HG03520 (cell line): ENCODE measurements around the gene PRR22.

ENCODE experiments used
- ATAC-seq: cut with Tn5 transposase; IDR thresholded peaks from one replicate; pipeline ENCODE4 v1.9.1; 2021; ENCODE audit warnings: mild to moderate bottlenecking, moderate library complexity; ENCODE audit not compliant: unreplicated experiment

The PRR22 gene

GRCh38 chr19:5814123-5814851, 29.7 kb upstream of the PRR22 start:
- no peak for ATAC-seq

- ATAC-seq: no peak
Measured at GRCh38 chr19:5811117-5811516, 26.6 kb upstream of the PRR22 start.

GRCh38 chr19:5809469-5809868, 24.9 kb upstream of the PRR22 start:
- no peak for ATAC-seq

- ATAC-seq: no peak
Measured at GRCh38 chr19:5809053-5809452, 24.5 kb upstream of the PRR22 start.

GRCh38 chr19:5808120-5808816, 23.7 kb upstream of the PRR22 start:
- ATAC-seq: no peak

GRCh38 chr19:5806905-5807304, 22.4 kb upstream of the PRR22 start:
- no peak for ATAC-seq

GRCh38 chr19:5806133-5806489, 21.6 kb upstream of the PRR22 start:
- ATAC-seq: no peak

- ATAC-seq: no peak
Measured at GRCh38 chr19:5805462-5806132, 21.1 kb upstream of the PRR22 start.

- no peak for ATAC-seq
Measured at GRCh38 chr19:5804516-5805461, 20.2 kb upstream of the PRR22 start, which contains the start of gene NRTN. Gene NRTN, plus strand, starts transcription at chr19:5805067. Its CDS starts 19,099 bp downstream, at chr19:5824166.

- ATAC-seq: peak; percentile 77
Measured at GRCh38 chr19:5803752-5804515, 19.4 kb upstream of the PRR22 start.

- no peak for ATAC-seq
Measured at GRCh38 chr19:5803441-5803751, 18.9 kb upstream of the PRR22 start.

GRCh38 chr19:5801796-5802619, 17.5 kb upstream of the PRR22 start:
- ATAC-seq: no peak

- no peak for ATAC-seq
Measured at GRCh38 chr19:5800361-5801270, 16.1 kb upstream of the PRR22 start.

GRCh38 chr19:5799247-5800241, 15.0 kb upstream of the PRR22 start:
- ATAC-seq: no peak

- no peak for ATAC-seq
Measured at GRCh38 chr19:5798244-5798643, 13.7 kb upstream of the PRR22 start.

GRCh38 chr19:5795382-5795919, 10.9 kb upstream of the PRR22 start:
- ATAC-seq: no peak

- ATAC-seq: no peak
Measured at GRCh38 chr19:5793188-5793587, 8.6 kb upstream of the PRR22 start.
